Liver (tissue), 9 donors: ENCODE data around the gene ROR1. TPM values are rescaled to one million over a fixed set of nuclear protein-coding genes. Genes with fewer than 3 reads are reported as not detected.

Experiments
- DNase-seq: peaks from one replicate; pipeline ENCODE4 v3.0.0-alpha.2; 2017; ENCODE audit warnings: low spot score
- H3K27ac ChIP-seq, 2 donors: one replicate each; pipeline ENCODE4 v1.7.0; 2013; ENCODE audit warnings: inconsistent platforms in 2 of 2, low read length in 2 of 2, control low read depth in 1 of 2, low read depth in 1 of 2, mild to moderate bottlenecking in 1 of 2
- H3K27me3 ChIP-seq, 4 donors: one replicate each; pipeline versions ENCODE4 v1.6.1 to v1.7.0; 2013; ENCODE audit warnings: low read length in 3 of 4, inconsistent platforms in 1 of 4, mild to moderate bottlenecking in 1 of 4, moderate library complexity in 1 of 4; ENCODE audit not compliant: control insufficient read depth in 4 of 4, insufficient read depth in 4 of 4
- H3K36me3 ChIP-seq, 4 donors: one replicate each; pipeline versions ENCODE4 v1.6.1 to v1.7.0; 2013; ENCODE audit warnings: low read length in 3 of 4, mild to moderate bottlenecking in 3 of 4, low read depth in 1 of 4, moderate library complexity in 1 of 4; ENCODE audit not compliant: control insufficient read depth in 4 of 4, insufficient read depth in 3 of 4
- H3K4me1 ChIP-seq, 4 donors: one replicate each; pipeline versions ENCODE4 v1.6.1 to v1.7.0; 2013; ENCODE audit warnings: low read length in 3 of 4, mild to moderate bottlenecking in 3 of 4, moderate library complexity in 1 of 4; ENCODE audit not compliant: control insufficient read depth in 4 of 4, insufficient read depth in 4 of 4
- H3K4me3 ChIP-seq, 3 donors: one replicate each; pipeline versions ENCODE4 v1.6.1 to v1.7.0; 2013; ENCODE audit warnings: low read length in 3 of 3, control low read depth in 1 of 3, low read depth in 1 of 3, mild to moderate bottlenecking in 1 of 3
- H3K9ac ChIP-seq, 2 donors: one replicate each; pipeline ENCODE4 v1.7.0; 2013; ENCODE audit warnings: low read length in 2 of 2, mild to moderate bottlenecking in 2 of 2, moderate library complexity in 2 of 2, control low read depth in 1 of 2, low read depth in 1 of 2
- H3K9me3 ChIP-seq, 4 donors: one replicate each; pipeline versions ENCODE4 v1.6.1 to v1.7.0; 2013; ENCODE audit warnings: low read length in 3 of 4; ENCODE audit not compliant: control insufficient read depth in 4 of 4
- ATF3 ChIP-seq: IDR thresholded peaks from 2 replicates; pipeline ENCODE4 v1.6.1; 2016; ENCODE audit warnings: antibody characterized with exemption
- CTCF ChIP-seq: fragments of 150-350 bp; IDR thresholded peaks from 2 replicates; pipeline ENCODE4 v1.5.1; 2017; ENCODE audit warnings: improper control_type of control experiment, low read depth, low read length; ENCODE audit not compliant: missing input control
- EGR1 ChIP-seq, 2 donors: IDR thresholded peaks; 2 replicates each; pipeline ENCODE4 v1.6.1; 2016 to 2018; ENCODE audit warnings: antibody characterized with exemption in 2 of 2, low read depth in 2 of 2
- FOXA1 ChIP-seq: IDR thresholded peaks from 2 replicates; pipeline ENCODE4 v1.6.1; 2016; ENCODE audit warnings: antibody characterized with exemption
- FOXA2 ChIP-seq: IDR thresholded peaks from 2 replicates; pipeline ENCODE4 v1.6.1; 2016; ENCODE audit warnings: antibody characterized with exemption
- GABPA ChIP-seq, 2 donors: IDR thresholded peaks in 1 of 2; conservative IDR thresholded peaks in 1 of 2; 2 replicates each; pipeline ENCODE4 v1.6.1; 2016; ENCODE audit warnings: antibody characterized with exemption in 2 of 2, mild to moderate bottlenecking in 1 of 2, moderate library complexity in 1 of 2
- HNF4A ChIP-seq, 2 donors: conservative IDR thresholded peaks; 2 replicates each; pipeline ENCODE4 v1.6.1; 2016; ENCODE audit warnings: antibody characterized with exemption in 2 of 2, mild to moderate bottlenecking in 2 of 2
- HNF4G ChIP-seq: IDR thresholded peaks from 2 replicates; pipeline ENCODE4 v1.6.1; 2016; ENCODE audit warnings: antibody characterized with exemption
- JUND ChIP-seq, 2 donors: IDR thresholded peaks; 2 replicates each; pipeline ENCODE4 v1.6.1; 2016; ENCODE audit warnings: antibody characterized with exemption in 2 of 2
- MAX ChIP-seq: IDR thresholded peaks from 2 replicates; pipeline ENCODE4 v1.6.1; 2016; ENCODE audit warnings: antibody characterized with exemption
- NR2F2 ChIP-seq: IDR thresholded peaks from 2 replicates; pipeline ENCODE4 v1.6.1; 2016; ENCODE audit warnings: antibody characterized with exemption
- RAD21 ChIP-seq, 2 donors: IDR thresholded peaks; 2 replicates each; pipeline ENCODE4 v1.6.1; 2016; ENCODE audit warnings: antibody characterized with exemption in 2 of 2, mild to moderate bottlenecking in 2 of 2
- REST ChIP-seq: IDR thresholded peaks from 2 replicates; pipeline ENCODE4 v1.6.1; 2016; ENCODE audit warnings: antibody characterized with exemption, mild to moderate bottlenecking
- RXRA ChIP-seq, 2 donors: IDR thresholded peaks; 2 replicates each; pipeline ENCODE4 v1.6.1; 2017 to 2018; ENCODE audit warnings: antibody characterized with exemption in 2 of 2, mild to moderate bottlenecking in 1 of 2
- SP1 ChIP-seq: IDR thresholded peaks from 2 replicates; pipeline ENCODE4 v1.6.1; 2018; ENCODE audit warnings: antibody characterized with exemption, mild to moderate bottlenecking
- TAF1 ChIP-seq: conservative IDR thresholded peaks from 2 replicates; pipeline ENCODE4 v1.6.1; 2016; ENCODE audit warnings: antibody characterized with exemption, mild to moderate bottlenecking
- YY1 ChIP-seq: IDR thresholded peaks from 2 replicates; pipeline ENCODE4 v1.6.1; 2016; ENCODE audit warnings: antibody characterized with exemption, mild to moderate bottlenecking
- ZBTB33 ChIP-seq: IDR thresholded peaks from 2 replicates; pipeline ENCODE4 v1.6.1; 2016; ENCODE audit warnings: antibody characterized with exemption
- WGBS: extraction: QIAGEN DNeasy Blood & Tissue Kit; methylation state at CpG from one replicate; pipeline ENCODE4 v1.1.7; 2013; 5-methylcytosine and 5-hydroxymethylcytosine counted together
- polyA plus RNA-seq, 2 donors: library from polyadenylated mRNA; stranded (reverse) in 1 of 2; unstranded in 1 of 2; fragments of 200-250 nt in 1 of 2; fragments of >200 nt in 1 of 2; fragmentation: Nextera tagmentation in 1 of 2; extraction: Ambion mirVana in 1 of 2; gene quantifications; one replicate each; pipeline versions ENCODE4 v1.2.1 to v1.2.3, GENCODE V29; 2013 to 2015
- total RNA-seq, 2 donors: library from RNA; depleted of rRNA; stranded (reverse); fragments of >200 nt; gene quantifications; one replicate each; pipeline ENCODE4 v1.2.3, GENCODE V29; 2014
- donor health status: healthy.
- donor health status: healthy.
- donor health status: healthy.
- donor health status: healthy.
- donor health status: healthy.

The ROR1 gene
- total and polyA plus RNA-seq, 4 donors: 0.15 to 0.98 (median 0.37) TPM

- TF ChIP-seq RXRA (IDR thresholded peaks at IDR 0.05) (no peak), FOXA2 (no peak), JUND (IDR thresholded peaks at IDR 0.05) (no peak)
- Histone ChIP-seq H3K4me1 (no peaks in the 10 kb centered on the region), H3K27ac (no peak overlapping the region), H3K4me3 (no peak overlapping the region), H3K27me3 (no peaks in the 10 kb centered on the region), H3K36me3 (no peaks in the 10 kb centered on the region), H3K9me3 (no peaks in the 10 kb centered on the region), H3K9ac (no peak overlapping the region)
- DNase-seq: no peak
- WGBS: 92% methylated on average over 1 of the region's 1 CpG
Observed at GRCh38 chr1:63828322-63829044, 54.7 kb downstream of the ROR1 start.

GRCh38 chr1:63829349-63830327 lies 55.8 kb downstream of the ROR1 start:
- WGBS: 86% methylated on average over 11 of the region's 11 CpGs
- no peak overlapping the region for H3K4me3 ChIP-seq
- TF ChIP-seq NR2F2 (no peak), HNF4G (no peak), YY1 (no peak), RAD21 (IDR thresholded peaks at IDR 0.05) (no peak), GABPA (IDR thresholded peaks at IDR 0.05 in 1 of 2, conservative IDR thresholded peaks at IDR 0.05 in 1 of 2) (no peak), JUND (IDR thresholded peaks at IDR 0.05) (no peak), MAX (no peak), HNF4A (conservative IDR thresholded peaks at IDR 0.05) (no peak), FOXA2 (no peak), ATF3 (no peak), REST (no peak), SP1 (no peak), RXRA (IDR thresholded peaks at IDR 0.05) (no peak), FOXA1 (no peak), CTCF (no peak), ZBTB33 (no peak), TAF1 (no peak), EGR1 (IDR thresholded peaks at IDR 0.05; ENCODE audit: low read depth in 2 of 2) (no peak)
- H3K4me1 ChIP-seq: no peaks in the 10 kb centered on the region
- no peaks in the 10 kb centered on the region for H3K27me3 ChIP-seq
- DNase-seq: no peak
- H3K9me3 ChIP-seq: no peaks in the 10 kb centered on the region
- no peaks in the 10 kb centered on the region for H3K36me3 ChIP-seq
- no peak overlapping the region for H3K9ac ChIP-seq
- no peak overlapping the region for H3K27ac ChIP-seq
